T follicular helper cell (primary cell): ENCODE results near the gene TRPM1.
"Not testable (repeated sequence)": the region's sequence is repeated elsewhere in the genome, so short reads cannot be mapped to it uniquely, and the experiment has no call there.

Source experiments
- DNase-seq: peaks from one replicate; pipeline ENCODE4 v3.0.0-alpha.2; 2020; ENCODE audit warnings: low read depth

Gene TRPM1

DNA sequence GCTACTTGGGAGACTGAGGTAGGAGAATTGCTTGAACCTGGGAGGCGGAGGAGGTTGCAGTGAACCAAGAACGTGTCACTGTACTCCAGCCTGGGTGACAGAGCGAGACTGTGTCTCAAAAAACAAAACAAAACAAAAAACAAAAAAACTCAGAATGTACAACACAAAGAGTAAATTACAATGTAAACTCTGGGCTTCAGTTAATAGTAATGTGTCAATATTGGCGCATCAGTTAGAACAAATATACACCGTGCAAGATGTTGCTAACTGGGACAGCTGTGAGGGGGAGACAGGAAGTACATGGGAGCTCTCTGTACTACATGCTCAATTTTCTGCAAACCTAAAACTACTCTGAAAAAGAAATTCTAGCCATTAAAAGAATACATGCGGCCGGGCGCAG is 23.5 kb upstream of the TRPM1 start:
- no peak for DNase-seq

- no peak for DNase-seq
Observed at GRCh38 chr15:31116423-31117030, 15.0 kb upstream of the TRPM1 start.

DNA sequence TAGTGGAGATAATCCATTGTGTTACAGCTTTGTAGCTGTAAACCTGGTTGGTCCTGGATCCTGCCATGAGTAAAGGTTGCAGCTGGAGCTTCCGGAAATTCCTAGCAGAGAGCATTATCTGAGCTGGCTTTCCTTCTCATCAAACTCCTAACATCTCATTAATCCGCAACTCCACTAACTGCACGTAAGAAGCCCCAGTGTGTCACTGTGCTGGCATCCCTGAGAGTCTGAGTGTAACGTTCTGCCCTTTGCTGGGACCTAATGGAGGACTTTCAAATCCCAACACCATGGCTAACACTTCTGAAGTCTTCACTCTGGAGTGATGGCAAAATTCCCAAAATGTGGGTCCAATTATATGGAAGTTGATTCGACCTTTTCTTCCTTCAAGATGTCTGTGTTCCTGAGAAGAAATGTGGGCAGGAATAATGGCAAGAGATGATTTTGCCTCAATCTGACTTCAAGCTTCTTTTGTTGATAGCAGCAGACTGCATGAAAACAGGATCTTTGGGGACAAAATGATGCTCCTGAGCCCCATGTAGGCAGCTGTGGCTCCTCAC is 9.6 kb upstream of the TRPM1 start:
- DNase-seq, result no peak

GRCh38 chr15:31108836-31109235 is 7.3 kb upstream of the TRPM1 start:
- DNase-seq, result no peak

- no peak for DNase-seq
Observed at GRCh38 chr15:31106495-31107300, 5.2 kb upstream of the TRPM1 start.

GRCh38 chr15:31104003-31104402 is 2.5 kb upstream of the TRPM1 start:
- no peak for DNase-seq

DNA sequence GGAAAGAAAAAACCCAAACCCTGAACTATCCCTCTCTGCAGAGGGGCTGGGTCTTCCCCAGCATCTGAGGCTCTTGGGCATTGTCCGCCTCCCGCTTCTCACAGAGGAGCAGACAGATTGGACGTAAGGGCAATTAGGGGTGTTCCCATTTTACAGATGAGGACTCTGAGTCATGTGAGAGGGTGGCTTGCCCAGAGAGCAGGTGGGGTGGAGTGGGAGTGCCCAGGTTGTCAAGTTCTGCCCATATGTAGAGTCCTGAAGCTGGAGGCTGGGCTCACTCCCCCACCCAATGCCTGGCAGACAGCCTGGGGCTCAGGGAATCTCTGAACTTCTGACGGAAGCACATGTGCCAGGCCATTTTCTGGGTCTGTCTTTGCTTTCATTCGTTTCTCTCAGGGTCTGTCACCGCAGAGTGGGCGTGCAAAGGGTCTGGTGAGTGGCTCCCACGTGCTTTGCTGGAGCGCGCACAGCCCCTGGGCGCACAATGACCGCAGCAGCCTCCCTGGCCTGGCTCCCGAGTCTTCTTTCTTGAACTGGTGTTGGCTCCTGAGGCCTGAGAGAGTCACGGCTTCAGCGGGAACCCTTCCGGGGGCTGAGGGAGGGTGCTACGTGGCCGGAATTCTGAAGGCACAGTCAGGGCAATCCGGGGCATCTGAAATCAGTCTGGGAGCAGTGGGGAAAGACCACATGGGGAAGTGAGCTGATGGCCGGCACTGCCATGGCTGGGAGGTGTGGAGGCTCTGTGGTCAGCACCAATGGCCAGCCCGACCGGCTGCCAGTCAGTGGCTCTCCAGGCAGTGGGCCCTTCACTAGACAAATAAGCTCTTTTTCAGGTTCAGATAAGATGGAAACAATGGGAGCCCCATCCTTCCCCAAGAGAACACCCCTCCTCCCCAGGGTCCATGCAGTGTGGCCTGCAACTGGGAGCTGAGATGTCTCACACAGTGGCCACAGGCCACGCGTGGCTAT is 1.1 kb upstream of the TRPM1 start:
- DNase-seq, result no peak

DNA sequence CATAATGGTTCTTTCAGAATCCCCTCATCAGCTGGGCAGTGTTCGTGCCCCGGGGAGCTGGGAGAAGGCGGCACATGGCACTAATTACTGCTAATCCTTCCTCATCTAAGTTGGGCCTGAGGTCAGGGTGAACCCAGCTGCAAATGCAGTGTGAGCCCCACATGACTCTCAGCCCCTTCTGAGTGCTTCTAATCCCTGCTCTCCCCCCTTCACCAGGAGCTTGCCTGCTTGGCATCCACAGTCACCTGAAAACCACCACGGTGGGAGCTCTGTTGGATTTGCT is 455 bp upstream of the TRPM1 start:
- no peak for DNase-seq

GRCh38 chr15:31100738-31101137 is 787 bp downstream of the TRPM1 start:
- no peak for DNase-seq

DNA sequence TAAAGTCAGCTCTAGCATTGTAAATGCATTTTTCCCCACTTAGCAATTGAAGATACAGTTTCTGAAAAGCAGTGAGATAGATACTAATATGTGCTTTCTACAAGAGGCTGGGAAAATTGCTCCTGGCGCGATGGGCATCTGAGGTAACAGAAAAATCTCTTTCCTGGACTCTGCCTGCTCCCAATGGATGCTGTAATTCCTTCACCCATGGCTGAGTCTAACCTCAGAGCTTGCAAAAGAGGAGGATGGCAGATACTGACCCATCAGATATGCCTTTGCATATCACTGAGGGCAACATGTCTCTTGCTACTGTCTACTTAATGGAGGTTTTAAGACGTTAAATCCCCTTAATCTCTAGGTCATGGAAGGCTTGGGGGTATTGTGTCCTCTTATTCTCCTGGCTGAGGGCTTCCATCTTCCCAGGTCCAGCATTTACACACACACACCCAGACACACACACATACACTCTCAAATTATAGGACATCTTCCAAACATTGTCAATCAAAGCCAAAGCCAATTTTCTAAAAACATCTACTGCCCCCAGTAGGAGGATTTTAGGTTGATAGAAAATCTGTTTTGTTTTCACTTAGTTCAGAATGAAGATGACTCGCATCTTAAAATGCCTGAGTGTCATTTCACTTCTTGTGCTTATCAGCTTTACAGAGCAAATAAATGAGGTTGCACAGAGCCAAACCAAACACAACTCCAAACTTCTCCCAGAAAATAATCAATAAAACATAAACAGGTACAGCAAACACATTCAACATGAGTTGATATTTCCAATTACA is 2.4 kb downstream of the TRPM1 start:
- DNase-seq, result no peak

DNA sequence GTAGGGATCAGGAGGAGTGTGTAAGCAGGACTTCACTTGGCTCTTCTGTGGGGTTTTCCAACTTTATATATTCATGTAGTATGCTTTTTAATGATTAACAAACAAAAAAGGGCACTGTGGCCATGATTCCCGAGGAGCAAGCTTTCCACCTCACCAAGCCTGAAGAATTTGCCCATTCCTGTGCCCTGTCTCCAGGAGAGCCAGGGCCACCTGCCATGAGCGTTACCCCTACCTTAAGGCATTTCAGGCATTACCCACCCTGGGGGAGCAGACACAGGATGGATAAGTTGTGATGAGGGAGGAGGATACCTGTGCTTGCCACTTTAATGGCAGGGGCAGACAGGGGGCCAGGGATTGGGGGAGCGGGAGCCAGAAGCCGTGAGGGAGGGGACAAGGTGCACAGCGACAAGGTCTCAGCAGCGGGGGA is 3.0 kb downstream of the TRPM1 start:
- no peak for DNase-seq

DNA sequence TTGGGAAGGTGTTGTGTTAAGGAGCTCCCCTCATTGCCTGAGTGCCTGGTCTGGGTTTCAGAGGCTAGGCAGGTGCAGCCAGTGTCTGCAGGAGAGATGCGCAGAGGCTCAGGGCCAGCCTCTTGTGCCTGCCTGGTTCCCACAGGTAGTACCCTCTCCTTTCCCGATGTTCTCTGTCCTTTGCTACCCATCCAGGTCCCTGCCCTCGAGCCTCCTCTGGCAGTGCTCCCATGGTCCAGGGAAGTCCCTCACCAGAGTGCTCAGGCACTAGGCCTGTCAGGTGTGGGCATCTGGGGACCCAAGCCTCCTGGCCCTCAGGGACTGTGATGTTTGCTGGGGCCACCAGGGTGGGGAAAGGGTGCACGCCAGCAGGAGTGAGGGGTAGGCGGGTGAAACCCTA is 5.0 kb downstream of the TRPM1 start:
- DNase-seq, result no peak

- no peak for DNase-seq
Observed at GRCh38 chr15:31091481-31091880, 10.0 kb downstream of the TRPM1 start.

GRCh38 chr15:31090766-31091165 is 10.8 kb downstream of the TRPM1 start:
- DNase-seq, result no peak

- no peak for DNase-seq
Observed at GRCh38 chr15:31089368-31090047, 12.0 kb downstream of the TRPM1 start.

- no peak for DNase-seq
Observed at GRCh38 chr15:31088672-31089367, 12.7 kb downstream of the TRPM1 start.

DNA sequence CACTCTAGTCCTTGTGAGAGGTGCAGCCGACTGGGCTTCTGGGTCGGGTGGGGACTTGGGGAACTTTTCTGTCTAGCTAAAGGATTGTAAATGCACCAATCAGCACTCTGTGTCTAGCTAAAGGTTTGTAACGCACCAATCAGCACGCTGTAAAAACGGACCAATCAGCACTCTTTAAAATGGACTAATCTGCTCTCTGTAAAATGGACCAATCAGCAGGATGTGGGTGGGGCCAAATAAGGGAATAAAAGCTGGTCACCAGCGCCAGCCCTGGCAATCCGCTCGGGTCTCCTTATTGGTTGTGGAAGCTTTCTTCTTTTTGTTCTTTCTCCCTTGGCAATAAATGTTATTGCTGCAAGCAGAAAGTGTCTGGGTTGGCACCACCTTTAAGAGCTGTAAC is 13.5 kb downstream of the TRPM1 start:
- DNase-seq, result not testable (repeated sequence)

GRCh38 chr15:31086344-31086743 is 15.2 kb downstream of the TRPM1 start:
- DNase-seq, result no peak

GRCh38 chr15:31085359-31085758 is 16.2 kb downstream of the TRPM1 start:
- no peak for DNase-seq

DNA sequence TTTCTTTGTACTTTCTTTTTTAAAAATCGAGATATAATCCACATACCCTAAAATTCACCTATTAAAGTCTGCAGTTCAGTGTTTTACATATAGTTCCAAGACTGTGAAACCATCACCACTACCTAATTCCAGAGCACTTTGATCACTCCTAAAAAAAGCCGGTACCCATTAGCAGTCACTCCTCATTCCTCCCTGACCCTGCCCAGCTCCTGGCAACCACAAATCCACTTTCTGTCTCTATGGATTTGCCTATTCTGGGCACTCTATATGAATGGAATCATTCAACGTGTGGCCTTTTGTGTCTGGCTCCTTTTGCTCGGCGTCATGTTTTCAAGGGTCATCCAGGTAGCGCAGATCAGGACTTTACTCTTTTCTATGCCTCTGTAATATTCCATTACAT is 17.3 kb downstream of the TRPM1 start:
- no peak for DNase-seq
